T1000 (cell line): ENCODE measurements around the gene WDR73.
"Not testable (repeated sequence)": the region's sequence is repeated elsewhere in the genome, so short reads cannot be mapped to it uniquely, and the experiment has no call there.

ENCODE experiments used
- DNase-seq: peaks from one replicate; lab custom pipeline; 2025; ENCODE audit warnings: mixed read lengths; lab: John Stamatoyannopoulos, UW

WDR73 gene

GRCh38 chr15:84653910-84654688 is at the start of gene WDR73:
WDR73 (minus strand) TSS chr15:84654283; CDS start chr15:84654274, 9 bp downstream.
- peak; percentile 87 for DNase-seq

GRCh38 chr15:84703808-84704207 is 49.7 kb upstream of the WDR73 start:
- no peak for DNase-seq

GRCh38 chr15:84702961-84703482 is 48.9 kb upstream of the WDR73 start:
- DNase-seq = no peak

- DNase-seq = no peak
These were observed 45.6 kb upstream of the WDR73 start for GRCh38 chr15:84699538-84700191.

- no peak for DNase-seq
These were observed 43.3 kb upstream of the WDR73 start for GRCh38 chr15:84697236-84697990.

GRCh38 chr15:84696757-84697156 is 42.7 kb upstream of the WDR73 start:
- DNase-seq = no peak

GRCh38 chr15:84690342-84690741 is 36.3 kb upstream of the WDR73 start:
- DNase-seq = no peak

GRCh38 chr15:84689858-84690257 is 35.8 kb upstream of the WDR73 start:
- DNase-seq = no peak

GRCh38 chr15:84686446-84686845 is 32.4 kb upstream of the WDR73 start:
- DNase-seq = not testable (repeated sequence)

GRCh38 chr15:84685304-84685703 is 31.2 kb upstream of the WDR73 start:
- DNase-seq = peak; percentile 42

GRCh38 chr15:84684092-84684491 is 30.0 kb upstream of the WDR73 start:
- peak; percentile 14 for DNase-seq

- DNase-seq = no peak
These were observed 27.7 kb upstream of the WDR73 start for GRCh38 chr15:84681831-84682230.

- DNase-seq = no peak
These were observed 17.1 kb upstream of the WDR73 start for GRCh38 chr15:84671211-84671610.

GRCh38 chr15:84669726-84670125 is 15.6 kb upstream of the WDR73 start:
- DNase-seq = no peak

GRCh38 chr15:84668221-84668982 is 14.3 kb upstream of the WDR73 start:
- no peak for DNase-seq

GRCh38 chr15:84666373-84666772 is 12.3 kb upstream of the WDR73 start:
- DNase-seq = no peak

- no peak for DNase-seq
These were observed 6.9 kb upstream of the WDR73 start for GRCh38 chr15:84661001-84661400.

GRCh38 chr15:84659904-84660781 is 6.1 kb upstream of the WDR73 start:
- no peak for DNase-seq

- DNase-seq = no peak
These were observed 4.8 kb upstream of the WDR73 start for GRCh38 chr15:84658788-84659411.

GRCh38 chr15:84658080-84658787 is 4.2 kb upstream of the WDR73 start, which contains the start of gene NMB:
NMB (minus strand) TSS chr15:84658199; CDS start chr15:84658152, 47 bp downstream.
- peak; percentile 70 for DNase-seq
